CD8-positive, alpha-beta memory T cell (primary cell): ENCODE measurements around the gene PDIA4. TPM values are rescaled to one million over a fixed set of nuclear protein-coding genes. Genes with fewer than 3 reads are reported as not detected.
"Not testable (repeated sequence)": the region's sequence is repeated elsewhere in the genome, so short reads cannot be mapped to it uniquely, and the experiment has no call there.

Experiments used
- CTCF ChIA-PET: fragments of 350-600 bp; sonication (Branson Sonifier 250); formaldehyde crosslinking; loops from one replicate; lab custom pipeline; 2021; ENCODE audit warnings: antibody characterized with exemption; lab: Charles Lee
- POLR2A ChIA-PET: fragments of 350-600 bp; sonication (Branson Sonifier 250); formaldehyde crosslinking; loops from one replicate; lab custom pipeline; 2021; ENCODE audit warnings: antibody characterized with exemption; lab: Charles Lee
- DNase-seq, 5 donors: peaks; one replicate each; pipeline versions ENCODE4 v3.0.0 to v3.0.0-alpha.2; 2020 to 2022; ENCODE audit warnings: mixed read lengths in 1 of 5
- H3K27ac ChIP-seq: one replicate; pipeline ENCODE4 v1.7.0; 2013; ENCODE audit warnings: low read depth, mild to moderate bottlenecking, low read length, moderate library complexity
- H3K27me3 ChIP-seq: 2 replicates; pipeline ENCODE4 v1.7.0; 2013; ENCODE audit warnings: low read length, mild to moderate bottlenecking; ENCODE audit not compliant: insufficient read depth, poor library complexity, severe bottlenecking
- H3K36me3 ChIP-seq: 2 replicates; pipeline ENCODE4 v1.7.0; 2013; ENCODE audit warnings: mild to moderate bottlenecking, low read length, moderate library complexity; ENCODE audit not compliant: insufficient read depth
- H3K4me1 ChIP-seq: 2 replicates; pipeline ENCODE4 v1.7.0; 2013; ENCODE audit warnings: mild to moderate bottlenecking, low read length, moderate library complexity; ENCODE audit not compliant: insufficient read depth
- H3K4me3 ChIP-seq: 2 replicates; pipeline ENCODE4 v1.7.0; 2013; ENCODE audit warnings: mild to moderate bottlenecking, low read length
- H3K9me3 ChIP-seq: 2 replicates; pipeline ENCODE4 v1.7.0; 2013; ENCODE audit warnings: mild to moderate bottlenecking, low read length
- H3K27ac Mint-ChIP-seq, 8 donors: one replicate each; pipeline ENCODE4 v1.8.0; 2020 to 2021; ENCODE audit warnings: mixed read lengths in 8 of 8, mild to moderate bottlenecking in 6 of 8, inconsistent platforms in 3 of 8, moderate library complexity in 3 of 8
- H3K27me3 Mint-ChIP-seq, 2 donors: one replicate each; pipeline ENCODE4 v1.8.0; 2020 to 2021; ENCODE audit warnings: mixed read lengths in 2 of 2, mild to moderate bottlenecking in 1 of 2, moderate library complexity in 1 of 2
- H3K36me3 Mint-ChIP-seq, 3 donors: one replicate each; pipeline ENCODE4 v1.8.0; 2020 to 2021; ENCODE audit warnings: mixed read lengths in 3 of 3, inconsistent platforms in 1 of 3, mild to moderate bottlenecking in 1 of 3
- H3K4me1 Mint-ChIP-seq, 3 donors: one replicate each; pipeline ENCODE4 v1.8.0; 2020 to 2021; ENCODE audit warnings: mixed read lengths in 3 of 3, inconsistent platforms in 1 of 3, mild to moderate bottlenecking in 1 of 3
- H3K4me3 Mint-ChIP-seq, 7 donors: one replicate each; pipeline ENCODE4 v1.8.0; 2020 to 2021; ENCODE audit warnings: mixed read lengths in 7 of 7, mild to moderate bottlenecking in 6 of 7, moderate library complexity in 4 of 7, inconsistent platforms in 2 of 7
- H3K9me3 Mint-ChIP-seq, 5 donors: one replicate each; pipeline ENCODE4 v1.8.0; 2020 to 2022; ENCODE audit warnings: mixed read lengths in 5 of 5, mild to moderate bottlenecking in 3 of 5, moderate library complexity in 2 of 5, inconsistent platforms in 1 of 5
- polyA plus RNA-seq: library from polyadenylated mRNA; unstranded; fragments of 300-500 nt; fragmentation: Illumina TruSeq; gene quantifications from one replicate; pipeline ENCODE4 v1.2.3, GENCODE V29; 2021
- total RNA-seq, 2 experiments: library from RNA; stranded (reverse); gene quantifications; one replicate each; pipeline ENCODE4 v1.2.3, GENCODE V29; 2021

PDIA4 gene
- total and polyA plus RNA-seq, 3 experiments from 2014 or later, result 91.1 to 113 (median 92.1) TPM

DNA sequence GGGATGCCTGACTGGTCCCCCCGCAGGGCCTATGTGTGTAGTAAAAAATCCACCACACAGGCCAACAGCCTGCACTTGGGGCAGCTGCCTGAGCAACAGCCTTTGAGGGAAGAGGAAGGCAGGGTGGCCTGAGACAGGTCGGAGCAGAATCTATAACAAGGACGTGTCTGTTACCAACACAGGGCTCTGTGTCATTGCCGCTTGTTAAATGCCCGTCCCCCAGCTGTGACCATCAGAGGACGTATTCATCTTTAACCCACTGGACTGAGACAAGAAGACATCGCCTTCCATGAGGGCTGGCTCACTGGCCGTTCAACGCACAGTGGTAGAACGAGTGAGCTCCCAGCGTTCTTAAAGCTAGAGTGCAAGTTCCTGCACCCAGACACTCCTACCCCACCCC, 7.8 kb downstream of the PDIA4 start:
- Histone ChIP-seq H3K4me3 (no peak overlapping the region), H3K27me3 (no peaks in the 10 kb centered on the region), H3K9me3 (no peaks in the 10 kb centered on the region), H3K36me3 (peaks cover 15% of the 10 kb centered on the region), H3K27ac (no peak overlapping the region), H3K4me1 (peaks cover 3% of the 10 kb centered on the region)
- H3K27me3 Mint-ChIP-seq, result peaks cover 0 to 3% of the 10 kb centered on the region in 2 donors
- ChIA-PET CTCF (interaction anchor here (2.8 kb wide), 1 partner anchor 45 kb away, joined by 10 read pairs; no protein-coding TSS in a partner anchor), POLR2A (no interaction called here)
- no peak overlapping the region for H3K4me3 Mint-ChIP-seq
- H3K9me3 Mint-ChIP-seq, result no peaks in the 10 kb centered on the region
- peaks cover 32 to 38% (median 37%) of the 10 kb centered on the region in 3 donors for H3K4me1 Mint-ChIP-seq
- peak overlapping the region in 3 of 8 donors; percentile 36 to 77 (median 58) for H3K27ac Mint-ChIP-seq
- no peak for DNase-seq
- peaks cover 5 to 53% (median 16%) of the 10 kb centered on the region in 3 donors for H3K36me3 Mint-ChIP-seq

DNA sequence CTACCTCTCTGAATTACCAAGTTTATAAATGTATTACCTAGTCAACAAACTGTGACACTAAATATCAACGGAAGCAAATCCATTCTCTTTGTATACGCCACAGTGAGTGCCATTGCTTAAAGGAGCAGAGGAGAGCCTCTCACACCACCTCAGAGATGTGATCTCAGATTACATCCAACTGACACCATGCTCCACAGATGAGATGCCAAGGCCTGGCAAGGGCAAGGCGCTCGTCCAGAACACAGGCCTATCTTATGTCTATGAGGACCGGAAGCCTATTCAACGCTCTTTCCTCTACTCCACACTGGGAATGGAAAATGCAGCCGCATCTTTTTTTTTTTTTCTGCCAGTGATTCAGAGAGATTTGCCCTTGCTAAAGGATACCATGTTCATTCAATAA, 11.4 kb downstream of the PDIA4 start:
- no peaks in the 10 kb centered on the region for H3K9me3 Mint-ChIP-seq
- H3K27ac ChIP-seq, result no peak overlapping the region
- H3K27ac Mint-ChIP-seq, result peak overlapping the region in 1 of 8 donors; percentile 6
- ChIA-PET POLR2A (no interaction called here), CTCF (no interaction called here)
- no peak for DNase-seq
- H3K4me1 ChIP-seq, result no peaks in the 10 kb centered on the region
- H3K36me3 Mint-ChIP-seq, result peaks cover 12 to 73% (median 19%) of the 10 kb centered on the region in 3 donors
- H3K4me3 ChIP-seq, result no peak overlapping the region
- H3K9me3 ChIP-seq, result no peaks in the 10 kb centered on the region
- H3K27me3 ChIP-seq, result no peaks in the 10 kb centered on the region
- H3K4me1 Mint-ChIP-seq, result peaks cover 9 to 30% (median 20%) of the 10 kb centered on the region in 3 donors
- H3K36me3 ChIP-seq, result peaks cover 40% of the 10 kb centered on the region
- no peak overlapping the region for H3K4me3 Mint-ChIP-seq
- peaks cover 0 to 2% of the 10 kb centered on the region in 2 donors for H3K27me3 Mint-ChIP-seq

DNA sequence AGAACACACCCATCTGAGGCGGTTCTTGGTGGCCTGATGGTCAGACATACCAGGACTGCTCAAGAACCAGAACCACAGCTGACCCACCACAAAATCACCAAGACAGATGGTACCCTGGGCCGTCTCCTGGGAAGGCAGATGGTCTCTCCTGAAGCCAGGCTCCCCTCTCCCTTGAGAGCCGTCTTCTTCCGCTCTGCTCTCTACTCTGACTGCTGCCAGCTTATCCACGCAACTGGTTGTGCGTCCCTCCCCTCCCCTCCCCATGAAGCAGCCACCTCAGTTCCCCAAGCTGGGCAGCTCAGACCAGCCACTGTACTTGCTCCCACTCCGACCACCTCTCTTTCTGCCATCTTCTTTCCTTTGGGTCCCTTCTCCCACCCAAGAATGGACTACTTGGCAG, 14.0 kb downstream of the PDIA4 start:
- ChIA-PET CTCF (interaction anchor here (1.5 kb wide), 1 partner anchor 8 kb away, joined by 4 read pairs; no protein-coding TSS in a partner anchor), POLR2A (no interaction called here)
- Mint-ChIP-seq H3K27ac (peak overlapping the region in 4 of 8 donors; percentile 8 to 77 (median 66)), H3K4me3 (no peak overlapping the region), H3K27me3 (no peaks in the 10 kb centered on the region), H3K9me3 (no peaks in the 10 kb centered on the region), H3K4me1 (peaks cover 0 to 14% (median 12%) of the 10 kb centered on the region in 3 donors), H3K36me3 (peaks cover 12 to 81% (median 15%) of the 10 kb centered on the region in 3 donors)
- Histone ChIP-seq H3K9me3 (no peaks in the 10 kb centered on the region), H3K27ac (no peak overlapping the region), H3K27me3 (no peaks in the 10 kb centered on the region), H3K36me3 (peaks cover 48% of the 10 kb centered on the region), H3K4me1 (no peaks in the 10 kb centered on the region), H3K4me3 (no peak overlapping the region)
- no peak for DNase-seq

DNA sequence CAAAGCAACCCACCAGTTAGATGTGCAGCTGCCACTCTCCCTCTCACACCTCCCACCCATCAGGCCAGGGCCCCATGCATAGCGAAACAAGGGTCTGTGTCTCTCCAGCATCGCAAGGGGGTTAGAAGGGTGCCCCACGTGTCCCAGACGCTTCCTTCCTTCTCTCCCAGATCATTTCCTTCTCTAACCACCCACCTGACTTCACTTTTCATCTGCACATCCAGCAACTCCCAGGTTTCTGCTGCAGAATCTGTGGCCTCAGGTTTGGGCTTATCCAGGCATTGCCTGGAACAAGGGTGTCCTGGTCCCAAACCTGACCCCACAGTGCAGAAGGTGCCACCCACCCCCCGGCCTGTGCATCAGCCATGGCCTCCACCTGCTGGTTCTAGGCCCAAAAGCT, 14.4 kb downstream of the PDIA4 start:
- Mint-ChIP-seq H3K9me3 (no peaks in the 10 kb centered on the region), H3K4me3 (no peak overlapping the region), H3K36me3 (peaks cover 7 to 81% (median 12%) of the 10 kb centered on the region in 3 donors), H3K27ac (peak overlapping the region in 3 of 8 donors; percentile 8 to 66 (median 66)), H3K27me3 (no peaks in the 10 kb centered on the region), H3K4me1 (peaks cover 0 to 14% (median 12%) of the 10 kb centered on the region in 3 donors)
- ChIA-PET POLR2A (no interaction called here), CTCF (interaction anchor here (1.5 kb wide), 1 partner anchor 8 kb away, joined by 4 read pairs; no protein-coding TSS in a partner anchor)
- Histone ChIP-seq H3K4me1 (no peaks in the 10 kb centered on the region), H3K9me3 (no peaks in the 10 kb centered on the region), H3K27me3 (no peaks in the 10 kb centered on the region), H3K4me3 (no peak overlapping the region), H3K27ac (no peak overlapping the region), H3K36me3 (peaks cover 44% of the 10 kb centered on the region)
- no peak for DNase-seq

DNA sequence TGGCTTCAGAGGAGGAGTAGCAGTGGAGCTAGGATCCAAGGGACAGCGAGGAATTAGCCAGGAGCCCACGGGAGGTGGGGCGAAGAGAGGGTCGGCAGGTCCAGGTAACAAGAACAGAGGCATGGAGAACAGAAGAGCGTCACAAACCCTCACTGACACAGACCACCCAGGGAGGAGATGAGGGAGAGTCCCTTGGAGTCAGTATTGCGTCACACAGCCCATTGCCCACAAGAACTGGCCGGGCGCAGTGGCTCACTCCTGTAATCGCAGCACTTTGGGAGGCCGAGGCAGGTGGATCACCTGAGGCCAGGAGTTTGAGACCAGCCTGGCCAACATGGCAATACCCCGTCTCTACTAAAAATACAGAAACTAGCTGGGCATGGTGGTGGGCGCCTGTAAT, 15.6 kb downstream of the PDIA4 start:
- CTCF ChIA-PET, result interaction anchor here (0.9 to 1.2 kb wide), 2 partner anchors 10 to 13 kb away, joined by 3 to 4 read pairs; no protein-coding TSS in a partner anchor
- Mint-ChIP-seq H3K27ac (peak overlapping the region in 2 of 8 donors; percentile 20 to 70), H3K4me1 (peaks cover 0 to 14% (median 12%) of the 10 kb centered on the region in 3 donors), H3K36me3 (peaks cover 7 to 87% (median 10%) of the 10 kb centered on the region in 3 donors)
- H3K4me1 ChIP-seq, DNase-seq, H3K27me3 ChIP-seq, H3K27me3 Mint-ChIP-seq, H3K4me3 ChIP-seq, H3K27ac ChIP-seq, H3K4me3 Mint-ChIP-seq, H3K9me3 Mint-ChIP-seq, POLR2A ChIA-PET, H3K9me3 ChIP-seq: not testable (repeated sequence)
- peaks cover 42% of the 10 kb centered on the region for H3K36me3 ChIP-seq

DNA sequence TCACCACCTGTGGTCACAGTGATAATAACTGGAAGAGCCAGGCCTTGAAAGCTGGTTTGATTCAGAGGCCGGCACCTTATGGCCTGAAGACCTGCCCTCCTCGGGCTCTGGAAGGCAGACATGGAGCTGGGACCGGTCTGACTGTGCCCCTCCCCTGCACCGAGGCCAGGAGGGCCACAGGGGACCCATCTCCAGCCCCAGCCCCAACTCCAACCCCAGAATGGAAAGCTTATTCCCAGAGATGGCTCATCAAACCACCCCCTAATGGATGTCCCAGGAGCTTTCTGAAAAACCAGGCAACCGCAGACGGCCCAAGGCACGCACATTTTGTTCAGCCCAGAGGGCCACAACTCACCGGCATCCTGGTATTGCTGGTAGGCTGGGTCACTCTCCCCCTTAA, 16.8 kb downstream of the PDIA4 start:
- H3K27me3 ChIP-seq, result no peaks in the 10 kb centered on the region
- no peaks in the 10 kb centered on the region for H3K9me3 ChIP-seq
- Mint-ChIP-seq H3K36me3 (peaks cover 7 to 92% (median 7%) of the 10 kb centered on the region in 3 donors), H3K27ac (peak overlapping the region in 3 of 8 donors; percentile 33 to 61 (median 38)), H3K4me1 (peaks cover 0 to 14% (median 12%) of the 10 kb centered on the region in 3 donors), H3K27me3 (no peaks in the 10 kb centered on the region), H3K9me3 (no peaks in the 10 kb centered on the region), H3K4me3 (no peak overlapping the region)
- H3K36me3 ChIP-seq, result peaks cover 45% of the 10 kb centered on the region
- no peak overlapping the region for H3K27ac ChIP-seq
- no peaks in the 10 kb centered on the region for H3K4me1 ChIP-seq
- ChIA-PET CTCF (interaction anchor here (3.8 kb wide), 1 partner anchor 54 kb away, joined by 33 read pairs; no protein-coding TSS in a partner anchor), POLR2A (no interaction called here)
- H3K4me3 ChIP-seq, result no peak overlapping the region
- no peak for DNase-seq

DNA sequence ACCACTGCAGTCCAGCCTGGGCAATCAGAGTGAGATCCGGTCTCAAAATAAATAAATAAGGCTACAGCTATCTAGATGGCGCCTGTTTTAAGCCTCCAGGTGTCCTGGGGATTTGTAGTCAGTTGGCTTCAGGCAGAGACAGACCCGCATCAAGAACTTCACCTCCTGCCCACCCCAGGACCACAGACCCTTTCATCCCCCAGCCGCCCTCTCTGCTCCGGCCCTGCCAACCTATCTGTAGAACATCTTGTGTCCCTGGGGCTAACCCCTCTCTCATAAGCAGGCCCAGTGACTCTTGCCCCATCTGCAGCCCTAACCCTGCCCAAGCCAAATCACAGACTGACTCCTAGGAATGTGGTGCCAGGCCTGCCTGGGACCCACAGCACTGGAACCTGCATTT, 17.9 kb downstream of the PDIA4 start:
- H3K4me3 ChIP-seq, result no peak overlapping the region
- H3K27me3 Mint-ChIP-seq, result no peaks in the 10 kb centered on the region
- H3K4me3 Mint-ChIP-seq, result no peak overlapping the region
- DNase-seq, result no peak
- peaks cover 7 to 90% (median 9%) of the 10 kb centered on the region in 3 donors for H3K36me3 Mint-ChIP-seq
- H3K27me3 ChIP-seq, result no peaks in the 10 kb centered on the region
- H3K4me1 ChIP-seq, result peaks cover 6% of the 10 kb centered on the region
- H3K9me3 ChIP-seq, result no peaks in the 10 kb centered on the region
- H3K27ac Mint-ChIP-seq, result peak overlapping the region in 1 of 8 donors; percentile 41
- no peak overlapping the region for H3K27ac ChIP-seq
- H3K9me3 Mint-ChIP-seq, result no peaks in the 10 kb centered on the region
- CTCF ChIA-PET, result interaction anchor here (1.3 to 3.8 kb wide), 3 partner anchors 10 to 80 kb away, joined by 3 to 33 read pairs (median 3); partner anchors contain the start of gene ZNF786
- POLR2A ChIA-PET, result no interaction called here
- H3K4me1 Mint-ChIP-seq, result peaks cover 5 to 15% (median 14%) of the 10 kb centered on the region in 3 donors
- peaks cover 47% of the 10 kb centered on the region for H3K36me3 ChIP-seq

DNA sequence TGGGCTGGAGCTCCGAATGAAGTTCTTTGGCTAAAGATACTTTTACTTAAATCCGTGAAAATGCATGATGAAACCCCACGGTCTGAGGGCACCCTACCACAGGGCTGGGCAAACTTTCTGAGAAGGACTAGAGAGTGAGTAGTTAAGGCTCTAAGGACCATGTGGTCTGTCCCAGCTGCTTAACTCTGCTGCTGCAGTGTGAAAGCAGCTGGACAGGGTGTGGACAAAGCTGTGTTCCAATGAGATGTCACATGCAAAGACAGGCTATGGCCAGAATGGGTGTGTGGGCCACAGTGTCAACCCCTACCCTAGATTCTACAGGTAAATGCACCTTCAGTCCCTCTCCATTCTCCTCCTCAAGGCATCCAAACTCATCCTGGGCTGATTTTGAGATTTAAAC, 18.8 kb downstream of the PDIA4 start:
- H3K36me3 Mint-ChIP-seq, result peaks cover 7 to 83% (median 9%) of the 10 kb centered on the region in 3 donors
- ChIA-PET CTCF (interaction anchor here (1.5 to 3.8 kb wide), 2 partner anchors 9 to 56 kb away, joined by 3 to 33 read pairs; no protein-coding TSS in a partner anchor), POLR2A (no interaction called here)
- H3K4me1 Mint-ChIP-seq, result peaks cover 5 to 14% (median 13%) of the 10 kb centered on the region in 3 donors
- peaks cover 6% of the 10 kb centered on the region for H3K4me1 ChIP-seq
- no peaks in the 10 kb centered on the region for H3K9me3 Mint-ChIP-seq
- no peaks in the 10 kb centered on the region for H3K27me3 ChIP-seq
- no peak overlapping the region for H3K4me3 Mint-ChIP-seq
- DNase-seq, result no peak
- peaks cover 40% of the 10 kb centered on the region for H3K36me3 ChIP-seq
- H3K27ac ChIP-seq, result no peak overlapping the region
- H3K27me3 Mint-ChIP-seq, result no peaks in the 10 kb centered on the region
- no peak overlapping the region for H3K4me3 ChIP-seq
- H3K9me3 ChIP-seq, result no peaks in the 10 kb centered on the region
- peak overlapping the region in 4 of 8 donors; percentile 8 to 41 (median 24) for H3K27ac Mint-ChIP-seq
